Mesothelial cell of epicardium (in vitro differentiated cells): ENCODE measurements around the gene CDH23. TPM values are rescaled to one million over a fixed set of nuclear protein-coding genes. Genes with fewer than 3 reads are reported as not detected.

Experiments used
- DNase-seq, 2 experiments: peaks; one replicate each; pipeline ENCODE4 v3.0.0; 2021; ENCODE audit warnings: low spot score in 2 of 2; ENCODE audit not compliant: unreplicated experiment in 2 of 2
- H3K27ac Mint-ChIP-seq: 2 replicates; pipeline ENCODE4 v1.8.0; 2021; ENCODE audit warnings: mixed read lengths
- H3K27me3 Mint-ChIP-seq: 2 replicates; pipeline ENCODE4 v1.8.0; 2021; ENCODE audit warnings: low read depth, mixed read lengths
- H3K36me3 Mint-ChIP-seq: 2 replicates; pipeline ENCODE4 v1.8.0; 2021; ENCODE audit warnings: mixed read lengths
- H3K4me1 Mint-ChIP-seq: 2 replicates; pipeline ENCODE4 v1.8.0; 2021; ENCODE audit warnings: mixed read lengths
- H3K4me3 Mint-ChIP-seq: 2 replicates; pipeline ENCODE4 v1.8.0; 2021; ENCODE audit warnings: mild to moderate bottlenecking, moderate library complexity, mixed read lengths
- H3K9me3 Mint-ChIP-seq: 2 replicates; pipeline ENCODE4 v1.8.0; 2021; ENCODE audit warnings: mixed read lengths
- total RNA-seq: library from RNA; stranded (reverse); gene quantifications from 3 replicates; pipeline ENCODE4 v1.2.1, GENCODE V29; 2021
- TF ChIP-seq, protein P1 (sequence below): fragments of 200-600 bp; sonication (generic); IDR thresholded peaks from one replicate; pipeline ENCODE4 v1.5.0; 2021; ENCODE audit warnings: antibody characterized with exemption; ENCODE audit not compliant: unreplicated experiment

Gene CDH23
- total RNA-seq, result 2.5 to 2.9 TPM (median 2.9 TPM) in 3 replicates

GRCh38 chr10:71396711-71397295 is at the start of gene CDH23:
TSS of gene CDH23 (plus strand) at chr10:71396920. CDS start at chr10:71439832, 42,912 bp downstream.
- Mint-ChIP-seq H3K4me1 (peaks cover 9% of the 10 kb centered on the region), H3K27ac (no peak within 1 kb of the TSS), H3K9me3 (no peaks in the 10 kb centered on the region), H3K27me3 (peaks cover 77% of the 10 kb centered on the region), H3K4me3 (peak within 1 kb of the TSS; percentile 55), H3K36me3 (no peaks in the 10 kb centered on the region)
- DNase-seq, result peak in 1 of 2 experiments; percentile 56
- TF ChIP-seq, protein P1, sequence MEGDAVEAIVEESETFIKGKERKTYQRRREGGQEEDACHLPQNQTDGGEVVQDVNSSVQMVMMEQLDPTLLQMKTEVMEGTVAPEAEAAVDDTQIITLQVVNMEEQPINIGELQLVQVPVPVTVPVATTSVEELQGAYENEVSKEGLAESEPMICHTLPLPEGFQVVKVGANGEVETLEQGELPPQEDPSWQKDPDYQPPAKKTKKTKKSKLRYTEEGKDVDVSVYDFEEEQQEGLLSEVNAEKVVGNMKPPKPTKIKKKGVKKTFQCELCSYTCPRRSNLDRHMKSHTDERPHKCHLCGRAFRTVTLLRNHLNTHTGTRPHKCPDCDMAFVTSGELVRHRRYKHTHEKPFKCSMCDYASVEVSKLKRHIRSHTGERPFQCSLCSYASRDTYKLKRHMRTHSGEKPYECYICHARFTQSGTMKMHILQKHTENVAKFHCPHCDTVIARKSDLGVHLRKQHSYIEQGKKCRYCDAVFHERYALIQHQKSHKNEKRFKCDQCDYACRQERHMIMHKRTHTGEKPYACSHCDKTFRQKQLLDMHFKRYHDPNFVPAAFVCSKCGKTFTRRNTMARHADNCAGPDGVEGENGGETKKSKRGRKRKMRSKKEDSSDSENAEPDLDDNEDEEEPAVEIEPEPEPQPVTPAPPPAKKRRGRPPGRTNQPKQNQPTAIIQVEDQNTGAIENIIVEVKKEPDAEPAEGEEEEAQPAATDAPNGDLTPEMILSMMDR, result no peak

- Mint-ChIP-seq H3K4me1 (peaks cover 4% of the 10 kb centered on the region), H3K27me3 (no peaks in the 10 kb centered on the region), H3K27ac (no peak overlapping the region), H3K36me3 (peaks cover 2% of the 10 kb centered on the region), H3K4me3 (no peak overlapping the region), H3K9me3 (no peaks in the 10 kb centered on the region)
- DNase-seq, result no peak
- TF ChIP-seq, protein P1, result no peak
Measured at GRCh38 chr10:71347587-71348395, 48.9 kb upstream of the CDH23 start.

- Mint-ChIP-seq H3K27me3 (no peaks in the 10 kb centered on the region), H3K9me3 (no peaks in the 10 kb centered on the region), H3K4me3 (no peak overlapping the region), H3K36me3 (peaks cover 2% of the 10 kb centered on the region), H3K27ac (no peak overlapping the region), H3K4me1 (peaks cover 4% of the 10 kb centered on the region)
- no peak for DNase-seq
- TF ChIP-seq, protein P1, result no peak
Measured at GRCh38 chr10:71348850-71349249, 47.9 kb upstream of the CDH23 start.

- H3K27ac Mint-ChIP-seq, result no peak overlapping the region
- H3K36me3 Mint-ChIP-seq, result peaks cover 2% of the 10 kb centered on the region
- H3K9me3 Mint-ChIP-seq, result no peaks in the 10 kb centered on the region
- TF ChIP-seq, protein P1, result no peak
- DNase-seq, result no peak
- no peaks in the 10 kb centered on the region for H3K27me3 Mint-ChIP-seq
- peaks cover 4% of the 10 kb centered on the region for H3K4me1 Mint-ChIP-seq
- no peak overlapping the region for H3K4me3 Mint-ChIP-seq
Measured at GRCh38 chr10:71349406-71349805, 47.3 kb upstream of the CDH23 start.

DNA sequence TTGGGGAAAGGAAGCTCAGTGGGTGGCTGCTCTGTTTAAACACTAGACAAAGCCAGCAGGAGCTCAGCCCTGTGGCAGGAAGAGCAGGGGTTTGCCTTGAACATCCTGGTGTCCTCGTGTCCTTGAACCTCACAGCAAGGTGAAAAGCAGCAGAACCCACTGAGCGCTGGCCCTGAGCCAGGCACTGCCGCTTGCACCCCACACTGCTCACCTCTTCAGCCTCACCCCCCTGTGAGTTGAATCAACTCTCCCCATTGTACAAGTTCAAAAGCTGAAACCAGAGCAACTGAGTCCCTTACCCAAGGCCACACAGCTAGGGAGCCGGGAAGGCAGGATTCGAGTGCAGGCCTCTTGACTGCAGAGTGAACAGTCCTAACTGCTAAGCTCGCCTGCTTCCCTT is 45.6 kb upstream of the CDH23 start:
- TF ChIP-seq, protein P1, result no peak
- H3K36me3 Mint-ChIP-seq, result peaks cover 2% of the 10 kb centered on the region
- H3K27ac Mint-ChIP-seq, result no peak overlapping the region
- no peak overlapping the region for H3K4me3 Mint-ChIP-seq
- DNase-seq, result no peak
- H3K9me3 Mint-ChIP-seq, result no peaks in the 10 kb centered on the region
- H3K4me1 Mint-ChIP-seq, result no peaks in the 10 kb centered on the region
- no peaks in the 10 kb centered on the region for H3K27me3 Mint-ChIP-seq
